GM12878 (cell line): ENCODE data around the gene DNASE1.

ENCODE experiments used
- CTCF ChIP-seq, 3 experiments: IDR thresholded peaks in 2 of 3; conservative IDR thresholded peaks in 1 of 3; 2 replicates each; pipeline ENCODE4 v1.5.1; 2011; ENCODE audit warnings: low read depth in 3 of 3, low read length in 3 of 3, mild to moderate bottlenecking in 3 of 3, control low read depth in 2 of 3, moderate library complexity in 2 of 3, inconsistent platforms in 1 of 3, mixed read lengths in 1 of 3; ENCODE audit not compliant: control insufficient read depth in 2 of 3, insufficient read depth in 1 of 3; ENCODE audit errors: extremely low read depth in 1 of 3
- GATAD2B ChIP-seq: fragments of 450-650 bp; conservative IDR thresholded peaks from 2 replicates; pipeline ENCODE4 v1.6.1; 2017; ENCODE audit warnings: low read depth, mild to moderate bottlenecking, moderate library complexity
- MTA2 ChIP-seq: fragments of 450-650 bp; IDR thresholded peaks from 2 replicates; pipeline ENCODE4 v1.6.1; 2016; ENCODE audit warnings: low read depth, mild to moderate bottlenecking, moderate library complexity
- POLR2A ChIP-seq: IDR thresholded peaks from 2 replicates; pipeline ENCODE4 v1.6.1; 2011; ENCODE audit warnings: low read depth, mild to moderate bottlenecking, low read length
- POLR2AphosphoS2 ChIP-seq: IDR thresholded peaks from 2 replicates; pipeline ENCODE4 v1.6.1; 2011; ENCODE audit warnings: low read depth, mild to moderate bottlenecking, low read length, improper control_type of control experiment, moderate library complexity
- TCF12 ChIP-seq: IDR thresholded peaks from 2 replicates; pipeline ENCODE4 v1.6.1; 2011; ENCODE audit warnings: low read depth, mild to moderate bottlenecking, low read length
- TF ChIP-seq, protein P1 (sequence below): fragments of 450-650 bp; IDR thresholded peaks from 2 replicates; pipeline ENCODE4 v1.6.1; 2018; ENCODE audit warnings: borderline replicate concordance, mild to moderate bottlenecking; ENCODE audit not compliant: partially characterized antibody

DNA sequence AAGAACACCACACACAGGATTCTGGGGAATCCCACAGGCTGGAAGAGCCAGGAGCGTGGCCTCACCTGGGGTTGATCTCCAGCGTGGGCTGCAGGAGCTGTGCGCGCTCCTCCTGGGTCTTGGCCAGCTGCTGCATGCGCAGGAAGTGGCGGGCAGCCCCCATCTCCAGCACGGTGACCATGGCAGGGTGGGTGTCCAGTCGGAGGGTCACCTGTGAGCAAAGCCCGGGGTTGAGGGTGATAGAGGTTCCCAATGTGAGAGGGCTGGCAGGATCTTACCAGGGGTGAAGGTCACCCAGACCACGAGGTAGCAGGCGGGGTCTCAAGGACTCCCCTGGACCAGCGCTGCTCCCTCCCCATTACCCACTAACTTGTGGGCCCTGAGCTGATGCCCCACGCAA, 7.4 kb downstream of the DNASE1 start:
- TF ChIP-seq CTCF (IDR thresholded peaks at IDR 0.05 in 2 of 3, conservative IDR thresholded peaks at IDR 0.05 in 1 of 3; ENCODE audit: control insufficient read depth in 2 of 3, extremely low read depth in 1 of 3, insufficient read depth in 1 of 3, low read depth in 3 of 3, low read length in 3 of 3) (no peak), TCF12 (no peak), POLR2AphosphoS2 (no peak), POLR2A (no peak), GATAD2B (no peak), MTA2 (no peak)
- TF ChIP-seq, protein P1, sequence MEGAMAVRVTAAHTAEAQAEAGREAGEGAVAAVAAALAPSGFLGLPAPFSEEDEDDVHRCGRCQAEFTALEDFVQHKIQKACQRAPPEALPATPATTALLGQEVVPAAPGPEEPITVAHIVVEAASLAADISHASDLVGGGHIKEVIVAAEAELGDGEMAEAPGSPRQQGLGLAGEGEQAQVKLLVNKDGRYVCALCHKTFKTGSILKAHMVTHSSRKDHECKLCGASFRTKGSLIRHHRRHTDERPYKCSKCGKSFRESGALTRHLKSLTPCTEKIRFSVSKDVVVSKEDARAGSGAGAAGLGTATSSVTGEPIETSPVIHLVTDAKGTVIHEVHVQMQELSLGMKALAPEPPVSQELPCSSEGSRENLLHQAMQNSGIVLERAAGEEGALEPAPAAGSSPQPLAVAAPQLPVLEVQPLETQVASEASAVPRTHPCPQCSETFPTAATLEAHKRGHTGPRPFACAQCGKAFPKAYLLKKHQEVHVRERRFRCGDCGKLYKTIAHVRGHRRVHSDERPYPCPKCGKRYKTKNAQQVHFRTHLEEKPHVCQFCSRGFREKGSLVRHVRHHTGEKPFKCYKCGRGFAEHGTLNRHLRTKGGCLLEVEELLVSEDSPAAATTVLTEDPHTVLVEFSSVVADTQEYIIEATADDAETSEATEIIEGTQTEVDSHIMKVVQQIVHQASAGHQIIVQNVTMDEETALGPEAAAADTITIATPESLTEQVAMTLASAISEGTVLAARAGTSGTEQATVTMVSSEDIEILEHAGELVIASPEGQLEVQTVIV, result no peak
